ENCODE results near the gene TCAP. TPM values are rescaled to one million over a fixed set of nuclear protein-coding genes. Genes with fewer than 3 reads are reported as not detected.

The TCAP gene
- total and polyA plus RNA-seq, 2 experiments from 2014 or later, result 79.1 to 105 TPM

DNA sequence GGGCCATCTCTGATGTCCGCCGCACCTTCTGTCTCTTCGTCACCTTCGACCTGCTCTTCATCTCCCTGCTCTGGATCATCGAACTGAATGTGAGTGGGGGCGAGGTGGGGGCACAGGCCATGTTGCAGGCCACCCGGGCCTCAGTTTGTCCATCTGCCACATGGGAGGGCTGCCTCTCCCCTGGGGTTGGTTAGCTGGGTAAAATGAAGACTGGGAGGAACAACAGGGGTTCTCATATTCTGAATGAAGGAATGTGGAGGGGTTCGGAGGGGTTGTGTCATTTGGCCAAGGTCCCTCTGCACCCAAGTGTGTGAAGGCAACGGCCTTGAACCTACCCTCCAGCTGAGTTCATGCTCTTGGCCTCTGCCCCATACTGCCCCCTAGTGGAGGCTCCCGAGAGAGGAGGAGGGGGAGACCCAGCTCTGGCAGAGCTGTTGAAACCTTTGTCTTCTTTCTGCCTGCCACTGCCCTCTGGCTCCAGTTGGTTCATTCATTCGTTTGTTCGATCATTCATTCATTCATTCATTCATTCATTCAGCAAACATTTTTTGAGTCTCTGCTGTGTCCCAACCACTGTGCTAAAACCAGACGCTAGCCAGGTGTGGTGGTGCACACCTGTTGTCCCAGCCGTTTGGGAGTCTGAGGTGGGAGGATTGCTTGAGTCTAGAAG is 11.4 kb upstream of the TCAP start:
- Histone ChIP-seq H3K9me3 (ENCODE audit: low read depth) (no peaks in the 10 kb centered on the region), H3K27ac (peak overlapping the region; percentile 91), H3K4me1 (ENCODE audit: low read depth) (peaks cover 16% of the 10 kb centered on the region), H3K4me3 (no peak overlapping the region), H3K27me3 (no peaks in the 10 kb centered on the region), H3K36me3 (peaks cover 2% of the 10 kb centered on the region)
- TF ChIP-seq, protein P1, sequence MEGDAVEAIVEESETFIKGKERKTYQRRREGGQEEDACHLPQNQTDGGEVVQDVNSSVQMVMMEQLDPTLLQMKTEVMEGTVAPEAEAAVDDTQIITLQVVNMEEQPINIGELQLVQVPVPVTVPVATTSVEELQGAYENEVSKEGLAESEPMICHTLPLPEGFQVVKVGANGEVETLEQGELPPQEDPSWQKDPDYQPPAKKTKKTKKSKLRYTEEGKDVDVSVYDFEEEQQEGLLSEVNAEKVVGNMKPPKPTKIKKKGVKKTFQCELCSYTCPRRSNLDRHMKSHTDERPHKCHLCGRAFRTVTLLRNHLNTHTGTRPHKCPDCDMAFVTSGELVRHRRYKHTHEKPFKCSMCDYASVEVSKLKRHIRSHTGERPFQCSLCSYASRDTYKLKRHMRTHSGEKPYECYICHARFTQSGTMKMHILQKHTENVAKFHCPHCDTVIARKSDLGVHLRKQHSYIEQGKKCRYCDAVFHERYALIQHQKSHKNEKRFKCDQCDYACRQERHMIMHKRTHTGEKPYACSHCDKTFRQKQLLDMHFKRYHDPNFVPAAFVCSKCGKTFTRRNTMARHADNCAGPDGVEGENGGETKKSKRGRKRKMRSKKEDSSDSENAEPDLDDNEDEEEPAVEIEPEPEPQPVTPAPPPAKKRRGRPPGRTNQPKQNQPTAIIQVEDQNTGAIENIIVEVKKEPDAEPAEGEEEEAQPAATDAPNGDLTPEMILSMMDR (IDR thresholded peaks at IDR 0.05; ENCODE audit: low read depth, low read length), result peak; percentile 89
- DNase-seq (ENCODE audit: low read depth in 1 of 2, low spot score in 1 of 2), result peak; percentile 58 to 70

DNA sequence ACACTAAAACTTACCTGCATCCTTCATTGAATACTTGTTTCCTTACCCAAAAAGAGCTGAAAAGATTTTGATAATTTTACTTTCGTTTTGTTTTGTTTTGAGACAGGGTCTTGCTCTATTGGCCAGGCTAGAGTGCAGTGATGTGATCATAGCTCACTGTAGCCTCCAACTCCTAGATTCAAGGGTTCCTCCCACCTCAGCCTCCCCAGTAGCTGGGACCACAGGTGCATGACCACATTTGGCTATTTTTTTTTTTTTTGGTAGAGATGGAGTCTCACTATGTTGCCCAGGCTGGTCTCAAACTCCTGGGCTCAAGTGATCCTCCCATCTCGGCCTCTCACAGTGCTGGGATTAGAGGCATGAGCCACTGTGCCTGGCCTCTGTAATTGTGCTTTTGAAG is 10.0 kb upstream of the TCAP start:
- TF ChIP-seq, protein P1 (IDR thresholded peaks at IDR 0.05; ENCODE audit: low read depth, low read length), result no peak
- H3K27me3 ChIP-seq, result no peaks in the 10 kb centered on the region
- peaks cover 16% of the 10 kb centered on the region for H3K4me1 ChIP-seq (ENCODE audit: low read depth)
- H3K36me3 ChIP-seq, result peaks cover 5% of the 10 kb centered on the region
- no peak for DNase-seq (ENCODE audit: low read depth in 1 of 2, low spot score in 1 of 2)
- no peak overlapping the region for H3K27ac ChIP-seq
- H3K9me3 ChIP-seq (ENCODE audit: low read depth), result no peaks in the 10 kb centered on the region
- no peak overlapping the region for H3K4me3 ChIP-seq

DNA sequence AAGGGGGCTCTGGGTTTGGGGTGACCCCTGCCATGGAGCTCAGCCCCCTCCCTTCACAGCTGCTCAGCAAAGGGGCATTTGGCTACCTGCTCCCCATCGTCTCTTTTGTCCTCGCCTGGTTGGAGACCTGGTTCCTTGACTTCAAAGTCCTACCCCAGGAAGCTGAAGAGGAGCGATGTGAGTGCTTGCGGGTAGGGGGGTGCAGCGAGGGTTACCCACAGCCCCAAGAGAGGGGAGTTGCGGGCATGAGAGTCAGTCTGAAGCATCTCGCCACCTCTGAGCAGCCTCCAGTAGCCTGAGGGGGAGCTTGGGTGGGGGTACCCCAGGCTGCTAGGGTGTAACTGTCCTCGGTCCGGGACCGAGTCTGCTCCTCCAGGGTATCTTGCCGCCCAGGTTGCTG is 6.8 kb upstream of the TCAP start:
- DNase-seq (ENCODE audit: low read depth in 1 of 2, low spot score in 1 of 2), result no peak
- Histone ChIP-seq H3K27me3 (no peaks in the 10 kb centered on the region), H3K9me3 (ENCODE audit: low read depth) (no peaks in the 10 kb centered on the region), H3K4me1 (ENCODE audit: low read depth) (peaks cover 7% of the 10 kb centered on the region), H3K27ac (no peak overlapping the region), H3K36me3 (peaks cover 11% of the 10 kb centered on the region), H3K4me3 (no peak overlapping the region)
- TF ChIP-seq, protein P1 (IDR thresholded peaks at IDR 0.05; ENCODE audit: low read depth, low read length), result no peak

DNA sequence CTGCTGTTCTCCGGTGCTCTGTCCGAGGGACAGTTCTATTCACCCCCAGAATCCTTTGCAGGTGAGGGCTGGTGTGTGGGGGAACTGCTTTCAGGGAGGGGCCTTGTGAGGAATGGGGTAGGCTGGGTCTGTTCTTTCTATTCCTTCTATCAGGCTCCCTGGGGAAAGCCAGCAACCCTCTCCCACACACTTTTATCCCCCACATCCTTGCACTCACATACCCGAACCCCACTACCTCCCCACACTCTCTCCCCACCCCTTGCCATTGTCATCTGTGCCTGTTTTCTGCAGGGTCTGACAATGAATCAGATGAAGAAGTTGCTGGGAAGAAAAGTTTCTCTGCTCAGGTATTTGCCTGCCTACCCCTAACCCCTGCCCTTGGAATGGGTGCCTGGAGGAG is 6.4 kb upstream of the TCAP start:
- Histone ChIP-seq H3K27ac (no peak overlapping the region), H3K36me3 (peaks cover 11% of the 10 kb centered on the region)
- TF ChIP-seq, protein P1 (IDR thresholded peaks at IDR 0.05; ENCODE audit: low read depth, low read length), result no peak

DNA sequence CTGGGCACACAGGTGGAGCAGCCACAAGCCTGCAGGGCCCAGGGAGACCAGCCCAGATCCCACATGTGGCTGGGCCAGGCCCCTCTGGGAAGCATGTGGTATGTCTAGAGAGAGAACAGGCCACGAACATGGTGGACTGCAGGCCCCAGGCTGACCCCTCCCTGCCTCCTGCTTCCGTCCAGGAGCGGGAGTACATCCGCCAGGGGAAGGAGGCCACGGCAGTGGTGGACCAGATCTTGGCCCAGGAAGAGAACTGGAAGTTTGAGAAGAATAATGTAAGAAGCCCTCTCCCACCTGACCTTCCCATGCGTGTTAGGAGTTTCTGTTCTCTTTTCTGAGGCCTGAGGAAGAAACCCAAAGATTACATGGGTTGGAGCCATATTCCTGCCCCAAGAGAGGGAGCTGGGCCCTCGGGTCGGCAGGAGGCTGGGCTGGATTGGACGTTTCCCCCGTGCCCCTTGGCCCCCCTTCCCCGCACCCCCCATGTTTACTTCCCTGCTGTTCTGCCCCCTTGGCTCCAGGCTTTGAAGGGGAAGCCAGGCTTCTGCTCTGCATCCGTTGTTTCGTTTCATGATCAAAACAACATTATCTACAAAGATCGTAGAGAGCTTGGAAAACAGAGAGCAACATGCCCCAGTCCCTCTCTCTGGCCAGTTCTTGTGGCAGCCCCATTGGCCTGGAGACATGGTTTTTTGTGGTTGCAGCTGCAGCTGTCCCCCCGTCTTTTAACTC is 5.7 kb upstream of the TCAP start:
- H3K4me1 ChIP-seq (ENCODE audit: low read depth), result peaks cover 13% of the 10 kb centered on the region
- TF ChIP-seq, protein P1 (IDR thresholded peaks at IDR 0.05; ENCODE audit: low read depth, low read length), result no peak
- no peak overlapping the region for H3K27ac ChIP-seq
- H3K9me3 ChIP-seq (ENCODE audit: low read depth), result no peaks in the 10 kb centered on the region
- peaks cover 11% of the 10 kb centered on the region for H3K36me3 ChIP-seq
- DNase-seq (ENCODE audit: low read depth in 1 of 2, low spot score in 1 of 2), result no peak
- H3K27me3 ChIP-seq, result no peaks in the 10 kb centered on the region
- H3K4me3 ChIP-seq, result no peak overlapping the region

More for the DNA sequence above, 6.4 kb upstream of the TCAP start:
- DNase-seq (ENCODE audit: low read depth in 1 of 2, low spot score in 1 of 2), result no peak
- Histone ChIP-seq H3K4me3 (no peak overlapping the region), H3K9me3 (ENCODE audit: low read depth) (no peaks in the 10 kb centered on the region), H3K4me1 (ENCODE audit: low read depth) (peaks cover 6% of the 10 kb centered on the region), H3K27me3 (no peaks in the 10 kb centered on the region)
